HL-60 (cell line): ENCODE results near the gene TMPRSS11F.

ENCODE experiments used
- GABPA ChIP-seq: IDR thresholded peaks from 2 replicates; pipeline ENCODE4 v1.6.1; 2012; ENCODE audit warnings: low read depth
- POLR2AphosphoS5 ChIP-seq: IDR thresholded peaks from 2 replicates; pipeline ENCODE4 v1.6.1; 2012; ENCODE audit warnings: low read depth
- REST ChIP-seq: IDR thresholded peaks from 2 replicates; pipeline ENCODE4 v1.6.1; 2012; ENCODE audit warnings: low read depth; ENCODE audit not compliant: insufficient replicate concordance
- SPI1 ChIP-seq: IDR thresholded peaks from 2 replicates; pipeline ENCODE4 v1.6.1; 2012; ENCODE audit warnings: low read depth, mild to moderate bottlenecking, borderline replicate concordance
- TF ChIP-seq, protein P1 (sequence below): IDR thresholded peaks from one replicate; pipeline ENCODE4 v1.5.1; 2011; ENCODE audit warnings: low read length, control low read depth, inconsistent platforms; ENCODE audit not compliant: insufficient read depth

- TF ChIP-seq, protein P1, sequence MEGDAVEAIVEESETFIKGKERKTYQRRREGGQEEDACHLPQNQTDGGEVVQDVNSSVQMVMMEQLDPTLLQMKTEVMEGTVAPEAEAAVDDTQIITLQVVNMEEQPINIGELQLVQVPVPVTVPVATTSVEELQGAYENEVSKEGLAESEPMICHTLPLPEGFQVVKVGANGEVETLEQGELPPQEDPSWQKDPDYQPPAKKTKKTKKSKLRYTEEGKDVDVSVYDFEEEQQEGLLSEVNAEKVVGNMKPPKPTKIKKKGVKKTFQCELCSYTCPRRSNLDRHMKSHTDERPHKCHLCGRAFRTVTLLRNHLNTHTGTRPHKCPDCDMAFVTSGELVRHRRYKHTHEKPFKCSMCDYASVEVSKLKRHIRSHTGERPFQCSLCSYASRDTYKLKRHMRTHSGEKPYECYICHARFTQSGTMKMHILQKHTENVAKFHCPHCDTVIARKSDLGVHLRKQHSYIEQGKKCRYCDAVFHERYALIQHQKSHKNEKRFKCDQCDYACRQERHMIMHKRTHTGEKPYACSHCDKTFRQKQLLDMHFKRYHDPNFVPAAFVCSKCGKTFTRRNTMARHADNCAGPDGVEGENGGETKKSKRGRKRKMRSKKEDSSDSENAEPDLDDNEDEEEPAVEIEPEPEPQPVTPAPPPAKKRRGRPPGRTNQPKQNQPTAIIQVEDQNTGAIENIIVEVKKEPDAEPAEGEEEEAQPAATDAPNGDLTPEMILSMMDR: no peak
- TF ChIP-seq POLR2AphosphoS5: no peak
- no peak for TF ChIP-seq REST
- TF ChIP-seq SPI1: no peak
- TF ChIP-seq GABPA: no peak
Observed at GRCh38 chr4:68145261-68145660, 15.6 kb upstream of the TMPRSS11F start.
